ENCODE results near the gene LRRC23. TPM values are rescaled to one million over a fixed set of nuclear protein-coding genes. Genes with fewer than 3 reads are reported as not detected.

Gene LRRC23
- total RNA-seq, 6 experiments from 2014 or later: 0.93 to 4.3 (median 2.6) TPM

DNA sequence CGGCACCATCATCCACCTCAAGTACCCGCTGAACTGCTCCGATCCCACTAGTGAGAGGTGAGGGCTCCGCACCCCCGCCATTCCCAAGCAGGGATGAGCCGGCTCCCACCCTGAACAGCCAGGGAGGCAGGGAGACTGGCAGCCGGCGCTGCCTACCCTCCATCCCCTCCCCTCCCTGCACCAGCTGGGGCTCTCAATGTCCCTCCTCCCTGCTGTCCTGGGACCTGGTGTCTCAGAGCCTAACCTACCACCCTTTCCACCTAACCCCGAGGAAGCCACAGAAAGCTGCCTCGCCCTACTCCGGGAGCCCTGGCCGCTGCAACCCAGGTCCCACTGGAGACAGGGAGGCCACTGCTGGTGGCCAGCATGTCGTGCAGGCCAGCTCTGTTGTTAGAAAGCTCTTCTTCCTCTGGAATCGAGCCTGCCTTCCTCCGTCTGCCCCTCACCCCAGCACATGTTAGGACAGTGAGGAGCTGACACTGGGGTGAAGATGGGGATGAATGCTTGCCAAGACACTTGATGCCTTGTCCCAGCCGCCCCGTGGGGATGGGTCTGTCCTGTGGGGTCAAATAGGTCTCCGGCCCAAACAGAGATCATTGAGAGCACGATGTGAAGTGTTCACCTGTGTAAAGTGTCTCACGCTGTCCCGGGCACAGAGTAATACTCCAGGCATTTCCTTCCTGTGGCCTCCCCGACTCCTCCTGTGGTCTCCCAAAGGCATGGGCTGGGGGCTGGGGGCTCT lies 47.7 kb downstream of the LRRC23 start:
- Histone ChIP-seq H3K27ac (peak overlapping the region in 2 of 3 donors; percentile 77 to 80), H3K36me3 (no peaks in the 10 kb centered on the region)

DNA sequence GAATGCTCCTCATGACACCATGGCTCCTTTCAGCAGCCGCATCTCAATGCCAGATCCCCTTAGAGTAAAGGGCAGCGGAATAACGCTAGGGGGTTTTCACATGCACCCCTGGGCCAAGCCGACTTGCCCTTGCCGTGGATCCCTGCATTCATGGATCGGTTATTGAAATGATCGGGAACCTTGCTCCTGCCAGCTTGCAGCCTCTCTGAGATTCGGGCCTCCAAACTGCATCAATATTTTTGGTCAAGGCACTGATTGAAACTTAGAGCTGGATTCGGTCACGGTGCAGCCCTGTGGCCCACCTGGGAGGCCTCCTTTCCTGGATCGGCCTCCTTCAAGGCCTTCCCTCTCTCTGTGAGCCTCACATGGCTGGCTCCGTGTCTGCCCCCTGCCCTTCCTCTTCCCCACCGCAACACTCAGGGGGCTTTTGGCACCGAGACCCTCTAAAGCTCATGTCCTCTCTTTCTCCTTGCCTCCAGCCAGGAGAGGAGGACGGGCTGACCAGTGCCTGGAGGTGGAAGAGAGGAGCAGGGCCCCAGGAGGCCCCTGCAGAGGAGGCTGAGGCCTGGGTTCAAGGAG lies 48.3 kb downstream of the LRRC23 start:
- peak in 1 of 3 donors; percentile 32 for DNase-seq
- H3K4me3 ChIP-seq: peak overlapping the region; percentile 27 to 48 (median 31)
- TF ChIP-seq, protein P1, sequence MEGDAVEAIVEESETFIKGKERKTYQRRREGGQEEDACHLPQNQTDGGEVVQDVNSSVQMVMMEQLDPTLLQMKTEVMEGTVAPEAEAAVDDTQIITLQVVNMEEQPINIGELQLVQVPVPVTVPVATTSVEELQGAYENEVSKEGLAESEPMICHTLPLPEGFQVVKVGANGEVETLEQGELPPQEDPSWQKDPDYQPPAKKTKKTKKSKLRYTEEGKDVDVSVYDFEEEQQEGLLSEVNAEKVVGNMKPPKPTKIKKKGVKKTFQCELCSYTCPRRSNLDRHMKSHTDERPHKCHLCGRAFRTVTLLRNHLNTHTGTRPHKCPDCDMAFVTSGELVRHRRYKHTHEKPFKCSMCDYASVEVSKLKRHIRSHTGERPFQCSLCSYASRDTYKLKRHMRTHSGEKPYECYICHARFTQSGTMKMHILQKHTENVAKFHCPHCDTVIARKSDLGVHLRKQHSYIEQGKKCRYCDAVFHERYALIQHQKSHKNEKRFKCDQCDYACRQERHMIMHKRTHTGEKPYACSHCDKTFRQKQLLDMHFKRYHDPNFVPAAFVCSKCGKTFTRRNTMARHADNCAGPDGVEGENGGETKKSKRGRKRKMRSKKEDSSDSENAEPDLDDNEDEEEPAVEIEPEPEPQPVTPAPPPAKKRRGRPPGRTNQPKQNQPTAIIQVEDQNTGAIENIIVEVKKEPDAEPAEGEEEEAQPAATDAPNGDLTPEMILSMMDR (IDR thresholded peaks at IDR 0.05): no peak
- no peak for TF ChIP-seq POLR2A (IDR thresholded peaks at IDR 0.05)
- no peaks in the 10 kb centered on the region for H3K27me3 ChIP-seq
- ATAC-seq: no peak
- H3K4me1 ChIP-seq: no peaks in the 10 kb centered on the region
- 48% methylated on average over 4 of the region's 15 CpGs for WGBS (ENCODE audit: insufficient coverage, low coverage, low lambda C conversion rate, missing lambda C conversion rate)
- no peaks in the 10 kb centered on the region for H3K9me3 ChIP-seq
- H3K36me3 ChIP-seq: no peaks in the 10 kb centered on the region
- peak overlapping the region; percentile 15 to 80 (median 77) for H3K27ac ChIP-seq
- intact Hi-C loops (cut with DNase I): loop anchor here in 1 of 2 donors (10.0 kb wide), 1 partner anchor 142 kb away; the partner anchor contains the start of gene C1R

More for the DNA sequence above, 47.7 kb downstream of the LRRC23 start:
- intact Hi-C loops (cut with DNase I): loop anchor here in 1 of 2 donors (10.0 kb wide), 1 partner anchor 143 kb away; the partner anchor contains the start of gene C1R
- Histone ChIP-seq H3K4me1 (no peaks in the 10 kb centered on the region), H3K27me3 (no peaks in the 10 kb centered on the region), H3K4me3 (peak overlapping the region; percentile 27 to 48 (median 31)), H3K9me3 (no peaks in the 10 kb centered on the region)
- DNase-seq (peak in 2 of 3 donors; percentile 21 to 55), ATAC-seq (no peak)
- 52% methylated on average over 11 of the region's 22 CpGs for WGBS (ENCODE audit: insufficient coverage, low coverage, low lambda C conversion rate, missing lambda C conversion rate)
- no peak for TF ChIP-seq POLR2A (IDR thresholded peaks at IDR 0.05)
- TF ChIP-seq, protein P1 (IDR thresholded peaks at IDR 0.05): no peak

DNA sequence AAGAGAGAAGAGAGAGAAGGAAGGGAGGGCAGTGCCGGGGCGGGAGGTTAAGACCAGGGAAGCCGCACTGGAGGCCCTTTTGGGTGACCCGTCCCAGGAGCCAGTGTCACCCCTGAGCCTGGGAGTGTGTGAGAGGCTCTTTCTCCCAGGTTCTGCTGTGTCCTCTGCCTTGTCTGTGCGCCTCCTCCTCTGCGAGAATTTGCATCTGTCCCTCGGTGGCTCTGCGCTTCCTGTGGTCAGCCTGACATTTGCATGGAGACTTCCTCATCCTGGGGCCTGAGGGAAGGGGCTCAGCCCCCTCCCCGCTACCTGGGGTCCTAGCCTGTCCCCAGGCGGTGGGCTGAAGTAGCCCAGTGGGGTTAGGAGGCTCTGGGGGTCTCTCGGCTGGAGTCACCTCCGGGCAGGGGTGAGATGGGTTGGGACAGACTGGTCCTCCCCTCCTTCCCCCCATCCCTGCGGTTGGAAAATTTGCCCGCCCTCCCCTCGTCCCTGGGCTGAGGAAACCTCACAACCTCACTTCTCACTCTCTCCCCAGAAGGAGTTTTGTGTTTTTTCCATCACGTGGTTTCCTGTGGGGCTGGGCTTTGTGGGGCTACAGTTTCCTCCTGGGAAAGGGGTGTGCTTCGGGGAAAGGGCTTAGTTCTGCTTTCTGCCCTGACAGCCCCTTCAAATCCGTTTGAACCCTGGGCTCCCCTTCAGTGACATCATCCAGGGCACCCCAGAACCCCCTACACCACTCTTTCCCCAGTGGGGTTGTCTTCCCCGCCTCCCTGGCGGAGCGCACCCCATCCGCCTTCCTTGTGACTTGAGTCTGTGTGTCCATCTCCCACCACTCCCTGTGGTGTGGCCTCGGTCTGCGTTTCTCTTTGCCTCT lies 49.1 kb downstream of the LRRC23 start:
- TF ChIP-seq, protein P1 (IDR thresholded peaks at IDR 0.05): no peak
- TF ChIP-seq POLR2A (IDR thresholded peaks at IDR 0.05): peak; percentile 57
- Histone ChIP-seq H3K4me1 (no peaks in the 10 kb centered on the region), H3K27ac (peak overlapping the region; percentile 15 to 80 (median 77)), H3K9me3 (no peaks in the 10 kb centered on the region), H3K27me3 (no peaks in the 10 kb centered on the region), H3K4me3 (peak overlapping the region; percentile 27 to 48 (median 31)), H3K36me3 (no peaks in the 10 kb centered on the region)
- ATAC-seq: peak; percentile 36 to 67 (median 46)
- intact Hi-C loops (cut with DNase I): loop anchor here in 1 of 2 donors (10.0 kb wide), 1 partner anchor 141 kb away; the partner anchor contains the start of gene C1R
- peak; percentile 61 to 77 (median 63) for DNase-seq
- WGBS (ENCODE audit: insufficient coverage, low coverage, low lambda C conversion rate, missing lambda C conversion rate): 52% methylated on average over 12 of the region's 24 CpGs

Measured in right lobe of liver (tissue), 6 donors.